Esophagus squamous epithelium (tissue), 4 donors: ENCODE data around the gene PDZRN3.

Source experiments
- POLR2A ChIP-seq, 4 donors: fragments of 450-650 bp; IDR thresholded peaks; one replicate each; pipeline ENCODE4 v1.6.1; 2017; ENCODE audit warnings: antibody characterized with exemption in 4 of 4, mild to moderate bottlenecking in 4 of 4, moderate library complexity in 3 of 4
- TF ChIP-seq, protein P1 (sequence below), 6 experiments: fragments of 450-650 bp in 4 of 6; fragments of 200-600 bp in 2 of 6; sonication (generic) in 2 of 6; IDR thresholded peaks; one replicate each; pipeline ENCODE4 v1.5.1; 2016 to 2019; ENCODE audit warnings: antibody characterized with exemption in 6 of 6, mild to moderate bottlenecking in 4 of 6, moderate library complexity in 4 of 6

GRCh38 chr3:73575953-73576352 is 48.8 kb downstream of the PDZRN3 start:
- no peak for TF ChIP-seq POLR2A (IDR thresholded peaks at IDR 0.05)
- TF ChIP-seq, protein P1, sequence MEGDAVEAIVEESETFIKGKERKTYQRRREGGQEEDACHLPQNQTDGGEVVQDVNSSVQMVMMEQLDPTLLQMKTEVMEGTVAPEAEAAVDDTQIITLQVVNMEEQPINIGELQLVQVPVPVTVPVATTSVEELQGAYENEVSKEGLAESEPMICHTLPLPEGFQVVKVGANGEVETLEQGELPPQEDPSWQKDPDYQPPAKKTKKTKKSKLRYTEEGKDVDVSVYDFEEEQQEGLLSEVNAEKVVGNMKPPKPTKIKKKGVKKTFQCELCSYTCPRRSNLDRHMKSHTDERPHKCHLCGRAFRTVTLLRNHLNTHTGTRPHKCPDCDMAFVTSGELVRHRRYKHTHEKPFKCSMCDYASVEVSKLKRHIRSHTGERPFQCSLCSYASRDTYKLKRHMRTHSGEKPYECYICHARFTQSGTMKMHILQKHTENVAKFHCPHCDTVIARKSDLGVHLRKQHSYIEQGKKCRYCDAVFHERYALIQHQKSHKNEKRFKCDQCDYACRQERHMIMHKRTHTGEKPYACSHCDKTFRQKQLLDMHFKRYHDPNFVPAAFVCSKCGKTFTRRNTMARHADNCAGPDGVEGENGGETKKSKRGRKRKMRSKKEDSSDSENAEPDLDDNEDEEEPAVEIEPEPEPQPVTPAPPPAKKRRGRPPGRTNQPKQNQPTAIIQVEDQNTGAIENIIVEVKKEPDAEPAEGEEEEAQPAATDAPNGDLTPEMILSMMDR (IDR thresholded peaks at IDR 0.05), result no peak
